ENCODE measurements around the gene UBD.

DNA sequence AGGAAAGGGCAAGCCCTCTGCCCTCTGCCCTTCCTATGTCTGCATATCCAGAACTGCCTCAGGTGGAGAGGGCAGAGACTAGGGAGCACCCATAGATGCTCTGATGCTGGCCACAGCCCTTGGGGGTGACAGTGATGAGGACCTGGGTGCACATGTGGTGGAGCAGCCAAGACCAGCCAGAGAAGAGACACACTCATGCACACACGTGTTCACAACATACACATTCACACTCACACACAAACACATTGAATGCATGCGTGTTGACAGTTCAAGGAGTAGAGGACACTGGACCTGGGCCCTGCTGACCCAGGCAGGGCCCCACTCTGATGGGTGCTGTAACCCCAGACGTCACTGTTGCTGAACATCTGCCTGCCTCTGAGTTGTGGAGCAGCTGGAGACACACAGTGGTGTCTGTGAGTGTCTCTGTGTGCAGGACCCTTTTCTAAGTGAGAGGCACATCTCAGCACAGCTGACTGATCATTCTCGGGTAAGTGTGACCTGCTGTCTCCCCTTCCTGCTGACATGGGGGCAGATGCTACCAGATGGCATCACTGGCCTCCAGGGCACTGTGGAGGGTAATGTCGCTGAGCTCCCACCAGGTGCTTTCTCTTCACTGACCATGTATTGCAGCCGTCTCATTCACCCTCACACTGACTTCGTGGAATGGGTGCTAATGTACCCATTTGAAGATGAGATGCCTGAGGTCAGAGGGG lies 41.6 kb downstream of the UBD start:
- TF ChIP-seq CTCF (IDR thresholded peaks at IDR 0.05; ENCODE audit: poor library complexity) (no peak), EZH2 (IDR thresholded peaks at IDR 0.05; ENCODE audit: borderline replicate concordance) (no peak)

Data from hepatocyte (in vitro differentiated cells).